Measurements from ENCODE around the gene TMEM131. TPM values are rescaled to one million over a fixed set of nuclear protein-coding genes. Genes with fewer than 3 reads are reported as not detected.
A peak's percentile ranks its signal among the peaks of the same experiment; 100 is the strongest.
"Not testable (repeated sequence)": the region's sequence is repeated elsewhere in the genome, so short reads cannot be mapped to it uniquely, and the experiment has no call there.

Gene TMEM131
- total RNA-seq, 4 donors from 2014 or later: 78.4 to 86.4 (median 80.5) TPM

DNA sequence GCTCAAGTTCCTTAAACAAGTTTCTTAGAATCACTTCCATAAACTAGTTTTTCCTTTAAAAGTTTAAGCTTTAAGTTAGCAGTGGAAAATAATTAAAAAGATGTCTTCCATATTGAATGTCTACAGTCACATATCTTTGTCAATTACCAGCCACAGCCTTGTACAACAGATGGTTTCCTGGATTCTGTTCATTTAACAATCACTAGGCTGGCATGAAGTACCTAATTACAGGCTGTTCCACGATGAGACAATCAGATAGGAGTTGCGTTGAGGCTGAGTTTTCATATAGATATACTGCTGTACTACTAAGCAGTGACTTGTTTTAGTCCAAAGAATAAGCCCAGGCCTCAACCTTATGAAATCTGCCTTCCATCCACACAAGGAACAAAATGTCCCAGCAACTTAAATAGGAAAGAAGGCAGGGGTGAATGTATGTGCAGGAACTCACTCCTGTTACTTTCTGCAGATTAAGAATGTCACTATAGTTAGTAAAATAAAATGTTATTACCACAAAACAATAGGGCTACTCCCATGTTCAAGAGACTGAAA, 151.4 kb downstream of the TMEM131 start:
- DNase-seq: no peak
- Histone ChIP-seq H3K36me3 (peaks cover 0 to 14% (median 2%) of the 10 kb centered on the region in 4 donors), H3K27me3 (no peaks in the 10 kb centered on the region), H3K4me1 (peaks cover 0 to 31% (median 4%) of the 10 kb centered on the region in 4 donors), H3K27ac (peak overlapping the region in 3 of 4 donors; percentile 5 to 28 (median 13)), H3K9me3 (no peaks in the 10 kb centered on the region), H3K4me3 (no peak overlapping the region)
- intact Hi-C loops (cut with DNase I; ENCODE audit: low total_unique reads) (no loop called here), in situ Hi-C loops (cut with MboI; ENCODE audit: low pct_ligation_motif_present in 1 of 4, low pct_unique_long_range_greater_than_20kb in 1 of 4, low sequenced_read_pairs in 3 of 4) (no loop called here)
- WGBS, 2 donors (ENCODE audit: low coverage in 1 of 2): 48 to 55% methylated on average over 2 of the region's 2 CpGs
- TF ChIP-seq EP300 (IDR thresholded peaks at IDR 0.05; ENCODE audit: low read depth) (no peak), POLR2A (IDR thresholded peaks at IDR 0.05) (no peak), POLR2AphosphoS5 (IDR thresholded peaks at IDR 0.05) (no peak)
- TF ChIP-seq, protein P1, sequence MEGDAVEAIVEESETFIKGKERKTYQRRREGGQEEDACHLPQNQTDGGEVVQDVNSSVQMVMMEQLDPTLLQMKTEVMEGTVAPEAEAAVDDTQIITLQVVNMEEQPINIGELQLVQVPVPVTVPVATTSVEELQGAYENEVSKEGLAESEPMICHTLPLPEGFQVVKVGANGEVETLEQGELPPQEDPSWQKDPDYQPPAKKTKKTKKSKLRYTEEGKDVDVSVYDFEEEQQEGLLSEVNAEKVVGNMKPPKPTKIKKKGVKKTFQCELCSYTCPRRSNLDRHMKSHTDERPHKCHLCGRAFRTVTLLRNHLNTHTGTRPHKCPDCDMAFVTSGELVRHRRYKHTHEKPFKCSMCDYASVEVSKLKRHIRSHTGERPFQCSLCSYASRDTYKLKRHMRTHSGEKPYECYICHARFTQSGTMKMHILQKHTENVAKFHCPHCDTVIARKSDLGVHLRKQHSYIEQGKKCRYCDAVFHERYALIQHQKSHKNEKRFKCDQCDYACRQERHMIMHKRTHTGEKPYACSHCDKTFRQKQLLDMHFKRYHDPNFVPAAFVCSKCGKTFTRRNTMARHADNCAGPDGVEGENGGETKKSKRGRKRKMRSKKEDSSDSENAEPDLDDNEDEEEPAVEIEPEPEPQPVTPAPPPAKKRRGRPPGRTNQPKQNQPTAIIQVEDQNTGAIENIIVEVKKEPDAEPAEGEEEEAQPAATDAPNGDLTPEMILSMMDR (IDR thresholded peaks at IDR 0.05): no peak

DNA sequence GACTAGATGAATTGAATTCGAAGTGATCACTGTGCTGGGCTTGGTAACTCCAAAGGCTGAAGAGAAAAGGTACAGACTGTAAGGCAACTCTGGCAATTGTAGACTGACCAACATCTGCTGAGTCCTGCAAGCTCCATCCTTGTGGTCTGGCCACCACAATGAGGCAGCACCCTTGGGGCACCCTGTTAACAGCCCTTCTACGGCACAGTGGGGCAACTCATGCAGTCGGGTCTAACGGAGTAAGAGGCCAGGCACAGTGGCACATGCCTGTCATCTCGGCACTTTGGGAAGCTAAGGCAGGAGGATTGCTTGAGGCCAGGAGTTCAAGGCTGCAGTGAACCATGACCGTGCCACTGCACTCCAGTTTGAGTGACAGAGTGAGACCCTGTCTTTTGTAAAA, 155.6 kb downstream of the TMEM131 start:
- no peak overlapping the region for H3K4me3 ChIP-seq
- no peaks in the 10 kb centered on the region for H3K27me3 ChIP-seq
- in situ Hi-C loops (cut with MboI; ENCODE audit: low pct_ligation_motif_present in 1 of 4, low pct_unique_long_range_greater_than_20kb in 1 of 4, low sequenced_read_pairs in 3 of 4): no loop called here
- H3K9me3 ChIP-seq: no peaks in the 10 kb centered on the region
- no peak for TF ChIP-seq EP300 (IDR thresholded peaks at IDR 0.05; ENCODE audit: low read depth)
- TF ChIP-seq POLR2A (IDR thresholded peaks at IDR 0.05): no peak
- no peak for TF ChIP-seq POLR2AphosphoS5 (IDR thresholded peaks at IDR 0.05)
- TF ChIP-seq, protein P1 (IDR thresholded peaks at IDR 0.05): no peak
- intact Hi-C loops (cut with DNase I; ENCODE audit: low total_unique reads): no loop called here
- H3K36me3 ChIP-seq: peaks cover 0 to 29% (median 12%) of the 10 kb centered on the region in 4 donors
- H3K27ac ChIP-seq: no peak overlapping the region
- WGBS, 2 donors (ENCODE audit: low coverage in 1 of 2): 86 to 99% methylated on average over 2 to 6 of the region's 6 CpGs
- DNase-seq: no peak
- peaks cover 0 to 13% (median 4%) of the 10 kb centered on the region in 4 donors for H3K4me1 ChIP-seq

DNA sequence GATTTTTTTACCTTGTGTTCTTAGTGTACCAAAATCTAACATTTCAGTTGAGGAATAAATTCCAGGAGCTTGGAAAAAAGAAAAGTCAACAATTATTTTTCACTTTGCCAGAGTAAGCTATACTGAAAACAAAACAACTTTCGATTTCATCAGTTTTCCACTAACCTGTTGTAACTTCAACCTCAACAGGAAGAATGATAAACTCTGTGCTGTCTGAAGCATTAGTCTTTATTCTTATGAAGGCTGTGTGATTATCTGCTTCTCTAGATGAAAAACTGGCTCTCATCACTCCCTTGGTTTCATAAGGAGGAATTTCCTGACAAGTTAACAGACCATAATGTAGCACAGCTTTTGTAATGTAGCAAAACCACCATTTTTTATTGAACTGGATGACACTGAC, 161.1 kb downstream of the TMEM131 start:
- Histone ChIP-seq H3K36me3 (peaks cover 0 to 29% (median 12%) of the 10 kb centered on the region in 4 donors), H3K4me1 (peaks cover 0 to 3% (median 0%) of the 10 kb centered on the region in 4 donors), H3K4me3 (no peak overlapping the region), H3K9me3 (no peaks in the 10 kb centered on the region), H3K27ac (no peak overlapping the region), H3K27me3 (no peaks in the 10 kb centered on the region)
- TF ChIP-seq POLR2AphosphoS5 (IDR thresholded peaks at IDR 0.05) (no peak), EP300 (IDR thresholded peaks at IDR 0.05; ENCODE audit: low read depth) (no peak), POLR2A (IDR thresholded peaks at IDR 0.05) (no peak)
- TF ChIP-seq, protein P1 (IDR thresholded peaks at IDR 0.05): no peak
- DNase-seq: no peak
- in situ Hi-C loops (cut with MboI; ENCODE audit: low pct_ligation_motif_present in 1 of 4, low pct_unique_long_range_greater_than_20kb in 1 of 4, low sequenced_read_pairs in 3 of 4): no loop called here
- intact Hi-C loops (cut with DNase I; ENCODE audit: low total_unique reads): no loop called here
- 50 to 69% methylated on average over 1 of the region's 1 CpG for WGBS, 2 donors (ENCODE audit: low coverage in 1 of 2)

DNA sequence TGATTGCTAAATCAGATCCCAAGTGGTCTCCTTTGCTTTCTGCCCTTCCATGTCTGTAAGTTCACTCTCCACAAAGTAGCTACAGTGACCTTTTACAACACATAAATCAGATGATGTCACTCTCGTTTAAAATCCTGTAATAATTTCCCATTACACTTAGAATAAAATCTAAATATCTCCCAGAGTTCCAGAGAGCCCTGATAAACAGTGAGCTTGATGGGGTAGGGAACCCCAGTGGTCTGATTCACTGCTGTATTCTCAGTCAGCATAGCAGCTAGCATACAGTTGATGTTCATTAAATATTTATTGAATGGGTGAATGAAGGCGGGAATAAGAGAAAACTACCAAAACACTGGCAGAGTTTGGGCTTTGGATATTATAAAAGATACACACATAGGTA, 164.6 kb downstream of the TMEM131 start:
- H3K36me3 ChIP-seq: peaks cover 0 to 11% (median 5%) of the 10 kb centered on the region in 4 donors
- in situ Hi-C loops (cut with MboI; ENCODE audit: low pct_ligation_motif_present in 1 of 4, low pct_unique_long_range_greater_than_20kb in 1 of 4, low sequenced_read_pairs in 3 of 4): no loop called here
- no peak overlapping the region for H3K27ac ChIP-seq
- no peak overlapping the region for H3K4me3 ChIP-seq
- intact Hi-C loops (cut with DNase I; ENCODE audit: low total_unique reads): no loop called here
- TF ChIP-seq POLR2A (IDR thresholded peaks at IDR 0.05) (no peak), POLR2AphosphoS5 (IDR thresholded peaks at IDR 0.05) (no peak), EP300 (IDR thresholded peaks at IDR 0.05; ENCODE audit: low read depth) (no peak)
- TF ChIP-seq, protein P1 (IDR thresholded peaks at IDR 0.05): no peak
- 70 to 100% methylated on average over 1 to 2 of the region's 2 CpGs for WGBS, 2 donors (ENCODE audit: low coverage in 1 of 2)
- no peaks in the 10 kb centered on the region for H3K9me3 ChIP-seq
- DNase-seq: no peak
- H3K4me1 ChIP-seq: peaks cover 0 to 3% (median 0%) of the 10 kb centered on the region in 4 donors
- H3K27me3 ChIP-seq: no peaks in the 10 kb centered on the region

DNA sequence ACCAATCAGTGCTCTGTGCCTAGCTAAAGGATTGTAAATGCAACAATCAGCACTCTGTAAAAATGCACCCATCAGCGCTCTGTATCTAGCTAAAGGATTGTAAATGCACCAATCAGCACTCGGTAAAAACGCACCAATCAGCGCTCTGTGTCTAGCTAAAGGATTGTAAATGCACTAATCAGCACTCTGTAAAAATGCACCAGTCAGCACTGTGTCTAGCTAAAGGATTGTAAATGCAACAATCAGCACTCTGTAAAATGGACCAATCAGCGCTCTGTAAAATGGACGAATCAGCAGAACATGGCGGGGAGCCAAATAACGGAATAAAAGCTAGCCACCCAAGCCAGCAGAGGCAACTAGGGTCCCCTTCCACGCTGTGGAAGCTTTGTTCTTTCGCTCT, 166.5 kb downstream of the TMEM131 start:
- DNase-seq; H3K27me3 ChIP-seq; H3K9me3 ChIP-seq; in situ Hi-C loops (cut with MboI; ENCODE audit: low pct_ligation_motif_present in 1 of 4, low pct_unique_long_range_greater_than_20kb in 1 of 4, low sequenced_read_pairs in 3 of 4); H3K4me3 ChIP-seq; H3K36me3 ChIP-seq; H3K27ac ChIP-seq; H3K4me1 ChIP-seq; intact Hi-C loops (cut with DNase I; ENCODE audit: low total_unique reads): not testable (repeated sequence)
- 93 to 96% methylated on average over 8 to 10 of the region's 10 CpGs for WGBS, 2 donors (ENCODE audit: low coverage in 1 of 2)

DNA sequence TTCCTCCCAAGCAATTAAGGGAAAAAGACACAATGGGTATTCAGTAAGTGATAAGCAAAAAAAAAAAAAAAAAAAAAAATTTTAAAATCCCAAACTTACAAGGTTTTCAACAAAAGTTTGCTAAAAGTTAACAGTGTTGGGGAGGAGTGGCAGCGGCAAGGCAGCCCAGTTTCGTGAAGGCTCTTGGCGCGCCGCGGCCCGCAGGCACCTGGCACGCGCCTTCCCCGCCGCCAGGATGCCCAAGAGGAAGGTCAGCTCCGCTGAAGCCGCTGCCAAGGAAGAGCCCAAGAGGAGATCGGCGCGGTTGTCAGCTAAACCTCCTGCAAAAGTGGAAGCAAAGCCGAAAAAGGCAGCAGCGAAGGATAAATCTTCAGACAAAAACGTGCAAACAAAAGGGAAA, 168.7 kb downstream of the TMEM131 start:
- WGBS, 2 donors (ENCODE audit: low coverage in 1 of 2): 98% methylated on average over 19 of the region's 19 CpGs; no CpG with 5 or more reads in 1 of the 2 donors
- H3K27me3 ChIP-seq; H3K36me3 ChIP-seq; H3K27ac ChIP-seq; H3K4me1 ChIP-seq; intact Hi-C loops (cut with DNase I; ENCODE audit: low total_unique reads); in situ Hi-C loops (cut with MboI; ENCODE audit: low pct_ligation_motif_present in 1 of 4, low pct_unique_long_range_greater_than_20kb in 1 of 4, low sequenced_read_pairs in 3 of 4); DNase-seq; H3K9me3 ChIP-seq; H3K4me3 ChIP-seq: not testable (repeated sequence)

Measured in transverse colon (tissue), 4 donors.